Liver (tissue), 9 donors: ENCODE measurements around the gene POPDC2. TPM values are rescaled to one million over a fixed set of nuclear protein-coding genes. Genes with fewer than 3 reads are reported as not detected.

Experiments used
- DNase-seq: peaks from one replicate; pipeline ENCODE4 v3.0.0-alpha.2; 2017; ENCODE audit warnings: low spot score
- H3K27ac ChIP-seq, 2 donors: one replicate each; pipeline ENCODE4 v1.7.0; 2013; ENCODE audit warnings: inconsistent platforms in 2 of 2, low read length in 2 of 2, control low read depth in 1 of 2, low read depth in 1 of 2, mild to moderate bottlenecking in 1 of 2
- H3K27me3 ChIP-seq, 4 donors: one replicate each; pipeline versions ENCODE4 v1.6.1 to v1.7.0; 2013; ENCODE audit warnings: low read length in 3 of 4, inconsistent platforms in 1 of 4, mild to moderate bottlenecking in 1 of 4, moderate library complexity in 1 of 4; ENCODE audit not compliant: control insufficient read depth in 4 of 4, insufficient read depth in 4 of 4
- H3K36me3 ChIP-seq, 4 donors: one replicate each; pipeline versions ENCODE4 v1.6.1 to v1.7.0; 2013; ENCODE audit warnings: low read length in 3 of 4, mild to moderate bottlenecking in 3 of 4, low read depth in 1 of 4, moderate library complexity in 1 of 4; ENCODE audit not compliant: control insufficient read depth in 4 of 4, insufficient read depth in 3 of 4
- H3K4me1 ChIP-seq, 4 donors: one replicate each; pipeline versions ENCODE4 v1.6.1 to v1.7.0; 2013; ENCODE audit warnings: low read length in 3 of 4, mild to moderate bottlenecking in 3 of 4, moderate library complexity in 1 of 4; ENCODE audit not compliant: control insufficient read depth in 4 of 4, insufficient read depth in 4 of 4
- H3K4me3 ChIP-seq, 3 donors: one replicate each; pipeline versions ENCODE4 v1.6.1 to v1.7.0; 2013; ENCODE audit warnings: low read length in 3 of 3, control low read depth in 1 of 3, low read depth in 1 of 3, mild to moderate bottlenecking in 1 of 3
- H3K9ac ChIP-seq, 2 donors: one replicate each; pipeline ENCODE4 v1.7.0; 2013; ENCODE audit warnings: low read length in 2 of 2, mild to moderate bottlenecking in 2 of 2, moderate library complexity in 2 of 2, control low read depth in 1 of 2, low read depth in 1 of 2
- H3K9me3 ChIP-seq, 4 donors: one replicate each; pipeline versions ENCODE4 v1.6.1 to v1.7.0; 2013; ENCODE audit warnings: low read length in 3 of 4; ENCODE audit not compliant: control insufficient read depth in 4 of 4
- EGR1 ChIP-seq, 2 donors: IDR thresholded peaks; 2 replicates each; pipeline ENCODE4 v1.6.1; 2016 to 2018; ENCODE audit warnings: antibody characterized with exemption in 2 of 2, low read depth in 2 of 2
- FOXA1 ChIP-seq: IDR thresholded peaks from 2 replicates; pipeline ENCODE4 v1.6.1; 2016; ENCODE audit warnings: antibody characterized with exemption
- FOXA2 ChIP-seq: IDR thresholded peaks from 2 replicates; pipeline ENCODE4 v1.6.1; 2016; ENCODE audit warnings: antibody characterized with exemption
- GABPA ChIP-seq, 2 donors: IDR thresholded peaks in 1 of 2; conservative IDR thresholded peaks in 1 of 2; 2 replicates each; pipeline ENCODE4 v1.6.1; 2016; ENCODE audit warnings: antibody characterized with exemption in 2 of 2, mild to moderate bottlenecking in 1 of 2, moderate library complexity in 1 of 2
- HNF4A ChIP-seq, 2 donors: conservative IDR thresholded peaks; 2 replicates each; pipeline ENCODE4 v1.6.1; 2016; ENCODE audit warnings: antibody characterized with exemption in 2 of 2, mild to moderate bottlenecking in 2 of 2
- HNF4G ChIP-seq: IDR thresholded peaks from 2 replicates; pipeline ENCODE4 v1.6.1; 2016; ENCODE audit warnings: antibody characterized with exemption
- JUND ChIP-seq, 2 donors: IDR thresholded peaks; 2 replicates each; pipeline ENCODE4 v1.6.1; 2016; ENCODE audit warnings: antibody characterized with exemption in 2 of 2
- NR2F2 ChIP-seq: IDR thresholded peaks from 2 replicates; pipeline ENCODE4 v1.6.1; 2016; ENCODE audit warnings: antibody characterized with exemption
- RAD21 ChIP-seq, 2 donors: IDR thresholded peaks; 2 replicates each; pipeline ENCODE4 v1.6.1; 2016; ENCODE audit warnings: antibody characterized with exemption in 2 of 2, mild to moderate bottlenecking in 2 of 2
- RXRA ChIP-seq, 2 donors: IDR thresholded peaks; 2 replicates each; pipeline ENCODE4 v1.6.1; 2017 to 2018; ENCODE audit warnings: antibody characterized with exemption in 2 of 2, mild to moderate bottlenecking in 1 of 2
- SP1 ChIP-seq: IDR thresholded peaks from 2 replicates; pipeline ENCODE4 v1.6.1; 2018; ENCODE audit warnings: antibody characterized with exemption, mild to moderate bottlenecking
- TAF1 ChIP-seq: conservative IDR thresholded peaks from 2 replicates; pipeline ENCODE4 v1.6.1; 2016; ENCODE audit warnings: antibody characterized with exemption, mild to moderate bottlenecking
- YY1 ChIP-seq: IDR thresholded peaks from 2 replicates; pipeline ENCODE4 v1.6.1; 2016; ENCODE audit warnings: antibody characterized with exemption, mild to moderate bottlenecking
- WGBS: extraction: QIAGEN DNeasy Blood & Tissue Kit; methylation state at CpG from one replicate; pipeline ENCODE4 v1.1.7; 2013; 5-methylcytosine and 5-hydroxymethylcytosine counted together
- polyA plus RNA-seq, 2 donors: library from polyadenylated mRNA; stranded (reverse) in 1 of 2; unstranded in 1 of 2; fragments of 200-250 nt in 1 of 2; fragments of >200 nt in 1 of 2; fragmentation: Nextera tagmentation in 1 of 2; extraction: Ambion mirVana in 1 of 2; gene quantifications; one replicate each; pipeline versions ENCODE4 v1.2.1 to v1.2.3, GENCODE V29; 2013 to 2015
- total RNA-seq, 2 donors: library from RNA; depleted of rRNA; stranded (reverse); fragments of >200 nt; gene quantifications; one replicate each; pipeline ENCODE4 v1.2.3, GENCODE V29; 2014
- TF ChIP-seq, protein P1 (sequence below): IDR thresholded peaks from 2 replicates; pipeline ENCODE4 v1.6.1; 2016; ENCODE audit warnings: antibody characterized with exemption
- TF ChIP-seq, protein P2 (sequence below): IDR thresholded peaks from 2 replicates; pipeline ENCODE4 v1.6.1; 2016; ENCODE audit warnings: antibody characterized with exemption, mild to moderate bottlenecking
- TF ChIP-seq, protein P3 (sequence below): IDR thresholded peaks from 2 replicates; pipeline ENCODE4 v1.6.1; 2016; ENCODE audit warnings: antibody characterized with exemption
- TF ChIP-seq, protein P4 (sequence below): IDR thresholded peaks from 2 replicates; pipeline ENCODE4 v1.6.1; 2016; ENCODE audit warnings: antibody characterized with exemption
- TF ChIP-seq, protein P5 (sequence below): fragments of 150-350 bp; IDR thresholded peaks from 2 replicates; pipeline ENCODE4 v1.5.1; 2017; ENCODE audit warnings: improper control_type of control experiment, low read depth, low read length; ENCODE audit not compliant: missing input control
- donor health status: healthy.
- donor health status: healthy.
- donor health status: healthy.
- donor health status: healthy.
- donor health status: healthy.

POPDC2 gene
- total and polyA plus RNA-seq, 4 donors = 0.16 to 1.1 (median 0.46) TPM

DNA sequence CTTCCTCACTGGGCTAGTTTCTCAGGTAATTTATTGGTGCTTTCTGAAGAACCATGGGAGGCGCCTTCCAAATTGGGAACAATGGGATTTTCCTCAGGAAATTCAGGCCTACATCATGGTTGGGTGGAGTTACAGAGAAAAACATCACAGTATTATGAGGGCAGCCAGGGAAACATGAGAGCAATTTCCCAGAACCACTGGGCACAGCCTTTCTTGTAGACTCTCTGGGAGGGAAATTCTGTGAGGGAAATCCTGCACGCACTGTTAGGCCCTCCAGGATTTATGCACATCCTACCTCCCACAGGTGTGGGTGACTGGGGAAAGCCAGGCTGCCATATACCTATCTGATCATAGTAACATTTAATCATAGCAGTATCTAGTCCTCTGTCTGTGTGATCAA is 13.2 kb downstream of the POPDC2 start:
- DNase-seq = no peak
- H3K9me3 ChIP-seq = no peaks in the 10 kb centered on the region
- peaks cover 0 to under 1% (median 0%) of the 10 kb centered on the region in 4 donors for H3K36me3 ChIP-seq
- no peaks in the 10 kb centered on the region for H3K27me3 ChIP-seq
- H3K4me3 ChIP-seq = no peak overlapping the region
- H3K9ac ChIP-seq = no peak overlapping the region
- peaks cover 0 to 7% (median 1%) of the 10 kb centered on the region in 4 donors for H3K4me1 ChIP-seq
- peak overlapping the region in 1 of 2 donors; percentile 8 for H3K27ac ChIP-seq
- TF ChIP-seq RAD21 (IDR thresholded peaks at IDR 0.05) (peak in 1 of 2 donors; percentile 4), JUND (IDR thresholded peaks at IDR 0.05) (no peak), SP1 (peak; percentile 14)
- TF ChIP-seq, protein P1, sequence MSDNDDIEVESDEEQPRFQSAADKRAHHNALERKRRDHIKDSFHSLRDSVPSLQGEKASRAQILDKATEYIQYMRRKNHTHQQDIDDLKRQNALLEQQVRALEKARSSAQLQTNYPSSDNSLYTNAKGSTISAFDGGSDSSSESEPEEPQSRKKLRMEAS = no peak
- WGBS = 91% methylated on average over 2 of the region's 2 CpGs

DNA sequence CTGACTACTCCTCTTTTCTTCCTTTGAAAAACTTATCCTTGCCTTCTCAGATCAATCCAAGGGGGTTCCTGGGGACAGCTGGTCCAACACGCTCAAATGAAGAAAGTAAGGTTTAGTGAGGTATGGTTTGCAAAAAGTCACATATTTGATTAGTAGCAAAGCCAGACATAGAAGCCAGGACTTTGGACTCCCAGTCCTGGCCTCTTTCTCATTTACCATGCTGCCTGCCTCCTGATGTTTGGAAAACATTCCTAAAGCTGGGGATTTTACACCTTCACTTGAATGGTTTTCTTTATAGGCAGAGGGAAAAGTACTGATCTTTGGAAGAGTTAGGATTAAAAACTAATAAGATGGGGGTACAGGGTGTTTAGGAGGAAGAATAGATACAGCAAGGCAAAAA is 14.6 kb downstream of the POPDC2 start:
- 30% methylated on average over 1 of the region's 1 CpG for WGBS
- no peak overlapping the region for H3K4me3 ChIP-seq
- H3K27ac ChIP-seq = peak overlapping the region in 1 of 2 donors; percentile 17
- TF ChIP-seq JUND (IDR thresholded peaks at IDR 0.05) (peak; percentile 20 to 40), SP1 (peak; percentile 92), RAD21 (IDR thresholded peaks at IDR 0.05) (peak; percentile 42 to 50), NR2F2 (no peak), TAF1 (no peak), HNF4A (conservative IDR thresholded peaks at IDR 0.05) (peak; percentile 94), GABPA (IDR thresholded peaks at IDR 0.05 in 1 of 2, conservative IDR thresholded peaks at IDR 0.05 in 1 of 2) (peak in 1 of 2 donors; percentile 14), HNF4G (peak; percentile 82), RXRA (IDR thresholded peaks at IDR 0.05) (peak; percentile 40 to 45), YY1 (peak; percentile 68), EGR1 (IDR thresholded peaks at IDR 0.05; ENCODE audit: low read depth in 2 of 2) (no peak), FOXA2 (no peak), FOXA1 (no peak)
- TF ChIP-seq, protein P2, sequence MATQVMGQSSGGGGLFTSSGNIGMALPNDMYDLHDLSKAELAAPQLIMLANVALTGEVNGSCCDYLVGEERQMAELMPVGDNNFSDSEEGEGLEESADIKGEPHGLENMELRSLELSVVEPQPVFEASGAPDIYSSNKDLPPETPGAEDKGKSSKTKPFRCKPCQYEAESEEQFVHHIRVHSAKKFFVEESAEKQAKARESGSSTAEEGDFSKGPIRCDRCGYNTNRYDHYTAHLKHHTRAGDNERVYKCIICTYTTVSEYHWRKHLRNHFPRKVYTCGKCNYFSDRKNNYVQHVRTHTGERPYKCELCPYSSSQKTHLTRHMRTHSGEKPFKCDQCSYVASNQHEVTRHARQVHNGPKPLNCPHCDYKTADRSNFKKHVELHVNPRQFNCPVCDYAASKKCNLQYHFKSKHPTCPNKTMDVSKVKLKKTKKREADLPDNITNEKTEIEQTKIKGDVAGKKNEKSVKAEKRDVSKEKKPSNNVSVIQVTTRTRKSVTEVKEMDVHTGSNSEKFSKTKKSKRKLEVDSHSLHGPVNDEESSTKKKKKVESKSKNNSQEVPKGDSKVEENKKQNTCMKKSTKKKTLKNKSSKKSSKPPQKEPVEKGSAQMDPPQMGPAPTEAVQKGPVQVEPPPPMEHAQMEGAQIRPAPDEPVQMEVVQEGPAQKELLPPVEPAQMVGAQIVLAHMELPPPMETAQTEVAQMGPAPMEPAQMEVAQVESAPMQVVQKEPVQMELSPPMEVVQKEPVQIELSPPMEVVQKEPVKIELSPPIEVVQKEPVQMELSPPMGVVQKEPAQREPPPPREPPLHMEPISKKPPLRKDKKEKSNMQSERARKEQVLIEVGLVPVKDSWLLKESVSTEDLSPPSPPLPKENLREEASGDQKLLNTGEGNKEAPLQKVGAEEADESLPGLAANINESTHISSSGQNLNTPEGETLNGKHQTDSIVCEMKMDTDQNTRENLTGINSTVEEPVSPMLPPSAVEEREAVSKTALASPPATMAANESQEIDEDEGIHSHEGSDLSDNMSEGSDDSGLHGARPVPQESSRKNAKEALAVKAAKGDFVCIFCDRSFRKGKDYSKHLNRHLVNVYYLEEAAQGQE = peak; percentile 44
- TF ChIP-seq, protein P3, sequence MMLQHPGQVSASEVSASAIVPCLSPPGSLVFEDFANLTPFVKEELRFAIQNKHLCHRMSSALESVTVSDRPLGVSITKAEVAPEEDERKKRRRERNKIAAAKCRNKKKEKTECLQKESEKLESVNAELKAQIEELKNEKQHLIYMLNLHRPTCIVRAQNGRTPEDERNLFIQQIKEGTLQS = no peak
- TF ChIP-seq, protein P4, sequence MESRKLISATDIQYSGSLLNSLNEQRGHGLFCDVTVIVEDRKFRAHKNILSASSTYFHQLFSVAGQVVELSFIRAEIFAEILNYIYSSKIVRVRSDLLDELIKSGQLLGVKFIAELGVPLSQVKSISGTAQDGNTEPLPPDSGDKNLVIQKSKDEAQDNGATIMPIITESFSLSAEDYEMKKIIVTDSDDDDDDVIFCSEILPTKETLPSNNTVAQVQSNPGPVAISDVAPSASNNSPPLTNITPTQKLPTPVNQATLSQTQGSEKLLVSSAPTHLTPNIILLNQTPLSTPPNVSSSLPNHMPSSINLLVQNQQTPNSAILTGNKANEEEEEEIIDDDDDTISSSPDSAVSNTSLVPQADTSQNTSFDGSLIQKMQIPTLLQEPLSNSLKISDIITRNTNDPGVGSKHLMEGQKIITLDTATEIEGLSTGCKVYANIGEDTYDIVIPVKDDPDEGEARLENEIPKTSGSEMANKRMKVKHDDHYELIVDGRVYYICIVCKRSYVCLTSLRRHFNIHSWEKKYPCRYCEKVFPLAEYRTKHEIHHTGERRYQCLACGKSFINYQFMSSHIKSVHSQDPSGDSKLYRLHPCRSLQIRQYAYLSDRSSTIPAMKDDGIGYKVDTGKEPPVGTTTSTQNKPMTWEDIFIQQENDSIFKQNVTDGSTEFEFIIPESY = peak; percentile 24
- TF ChIP-seq, protein P1 = peak; percentile 63
- TF ChIP-seq, protein P5, sequence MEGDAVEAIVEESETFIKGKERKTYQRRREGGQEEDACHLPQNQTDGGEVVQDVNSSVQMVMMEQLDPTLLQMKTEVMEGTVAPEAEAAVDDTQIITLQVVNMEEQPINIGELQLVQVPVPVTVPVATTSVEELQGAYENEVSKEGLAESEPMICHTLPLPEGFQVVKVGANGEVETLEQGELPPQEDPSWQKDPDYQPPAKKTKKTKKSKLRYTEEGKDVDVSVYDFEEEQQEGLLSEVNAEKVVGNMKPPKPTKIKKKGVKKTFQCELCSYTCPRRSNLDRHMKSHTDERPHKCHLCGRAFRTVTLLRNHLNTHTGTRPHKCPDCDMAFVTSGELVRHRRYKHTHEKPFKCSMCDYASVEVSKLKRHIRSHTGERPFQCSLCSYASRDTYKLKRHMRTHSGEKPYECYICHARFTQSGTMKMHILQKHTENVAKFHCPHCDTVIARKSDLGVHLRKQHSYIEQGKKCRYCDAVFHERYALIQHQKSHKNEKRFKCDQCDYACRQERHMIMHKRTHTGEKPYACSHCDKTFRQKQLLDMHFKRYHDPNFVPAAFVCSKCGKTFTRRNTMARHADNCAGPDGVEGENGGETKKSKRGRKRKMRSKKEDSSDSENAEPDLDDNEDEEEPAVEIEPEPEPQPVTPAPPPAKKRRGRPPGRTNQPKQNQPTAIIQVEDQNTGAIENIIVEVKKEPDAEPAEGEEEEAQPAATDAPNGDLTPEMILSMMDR = no peak
- H3K27me3 ChIP-seq = no peaks in the 10 kb centered on the region
- no peak overlapping the region for H3K9ac ChIP-seq
- peaks cover 0 to 3% (median 0%) of the 10 kb centered on the region in 4 donors for H3K36me3 ChIP-seq
- H3K4me1 ChIP-seq = peaks cover 0 to 7% (median 1%) of the 10 kb centered on the region in 4 donors
- no peak for DNase-seq
- H3K9me3 ChIP-seq = no peaks in the 10 kb centered on the region
